HCT116 (cell line): ENCODE measurements around the gene PLCZ1. TPM values are rescaled to one million over a fixed set of nuclear protein-coding genes. Genes with fewer than 3 reads are reported as not detected.
"Not testable (repeated sequence)": the region's sequence is repeated elsewhere in the genome, so short reads cannot be mapped to it uniquely, and the experiment has no call there.

Experiments
- ATAC-seq: fragments of 200-7000 bp; cut with Tn5 transposase; 2 replicates; pipeline ENCODE4 v1.9.1; 2020; ENCODE audit warnings: mild to moderate bottlenecking, moderate library complexity
- BruUV-seq: library from RNA; stranded (reverse); fragments of 400-500 nt; replicated peaks from 2 replicates; lab custom pipeline; 2021; lab: Mats Ljungman, UMichigan
- CTCF ChIA-PET: fragments of 300-600 bp; sonication (Branson Sonifier 250); formaldehyde crosslinking; loops from one replicate; lab custom pipeline; 2021; ENCODE audit warnings: antibody characterized with exemption; lab: Charles Lee
- POLR2A ChIA-PET: fragments of 300-600, 350-600 bp; sonication (Branson Sonifier 250); formaldehyde crosslinking; loops from one replicate; lab custom pipeline; 2021; ENCODE audit warnings: antibody characterized with exemption; lab: Charles Lee
- RAD21 ChIA-PET, 2 experiments: fragments of 300-600 bp; sonication (Branson Sonifier 250); formaldehyde crosslinking; loops; one replicate each; lab custom pipeline; 2023; ENCODE audit warnings: low total read pairs in 2 of 2; ENCODE audit not compliant: uncharacterized antibody in 2 of 2, unreplicated experiment in 2 of 2, low non-redundant PET in 1 of 2; lab: Charles Lee
- DNase-seq: peaks from one replicate; pipeline ENCODE4 v3.0.0-alpha.2; 2010; ENCODE audit warnings: low read depth, low spot score
- H2AFZ ChIP-seq: fragments of 200-600 bp; shearing (Covaris generic), sonication (generic); 2 replicates; pipeline ENCODE4 v1.6.1; 2017; ENCODE audit warnings: low read depth, mixed run types, mixed read lengths, antibody characterized with exemption, low read length; ENCODE audit not compliant: poor library complexity, severe bottlenecking
- H3K27ac ChIP-seq: 2 replicates; pipeline ENCODE4 v1.5.1; 2012; ENCODE audit warnings: low read depth, low read length
- H3K27me3 ChIP-seq: fragments of 200-600 bp; sonication (generic); 2 replicates; pipeline ENCODE4 v1.6.1; 2016; ENCODE audit warnings: mixed run types, low read length, mixed read lengths; ENCODE audit not compliant: insufficient read depth
- H3K36me3 ChIP-seq, 2 experiments: fragments of 200-500 bp in 1 of 2; fragments of 200-600 bp in 1 of 2; sonication (Bioruptor generic) in 1 of 2; sonication (generic) in 1 of 2; 2 replicates each; pipeline versions ENCODE4 v1.5.1 to v1.6.1; 2014 to 2016; ENCODE audit warnings: low read length in 2 of 2, inconsistent platforms in 1 of 2, mixed read lengths in 1 of 2, mixed run types in 1 of 2; ENCODE audit not compliant: insufficient read depth in 2 of 2, control insufficient read depth in 1 of 2
- H3K4me1 ChIP-seq, 2 experiments: fragments of 200-600 bp in 1 of 2; sonication (generic) in 1 of 2; 2 replicates each; pipeline versions ENCODE4 v1.5.1 to v1.6.1; 2012 to 2017; ENCODE audit warnings: low read length in 2 of 2, inconsistent platforms in 1 of 2, mild to moderate bottlenecking in 1 of 2, mixed read lengths in 1 of 2, mixed run types in 1 of 2, moderate library complexity in 1 of 2; ENCODE audit not compliant: insufficient read depth in 2 of 2, control insufficient read depth in 1 of 2
- H3K4me2 ChIP-seq: fragments of 200-600 bp; sonication (generic); 2 replicates; pipeline ENCODE4 v1.6.1; 2017; ENCODE audit warnings: mixed run types, low read length, mixed read lengths
- H3K4me3 ChIP-seq, 2 experiments: fragments of 200-600 bp in 1 of 2; sonication (generic) in 1 of 2; replicated peaks in 1 of 2; 2 replicates each; pipeline ENCODE4 v1.5.1; 2011 to 2016; ENCODE audit warnings: low read length in 2 of 2, control low read depth in 1 of 2, low read depth in 1 of 2, mild to moderate bottlenecking in 1 of 2, mixed read lengths in 1 of 2, mixed run types in 1 of 2
- H3K79me2 ChIP-seq: fragments of 200-600 bp; sonication (generic); 2 replicates; pipeline ENCODE4 v1.6.1; 2017; ENCODE audit warnings: mild to moderate bottlenecking, mixed run types, low read length, moderate library complexity, mixed read lengths; ENCODE audit not compliant: insufficient read depth
- H3K9ac ChIP-seq: fragments of 200-600 bp; sonication (generic); 2 replicates; pipeline ENCODE4 v1.6.1; 2016; ENCODE audit warnings: low read length, mixed read lengths
- H3K9me2 ChIP-seq: fragments of 200-600 bp; sonication (generic), shearing (Covaris generic); 2 replicates; pipeline ENCODE4 v1.6.1; 2017; ENCODE audit warnings: mixed run types, mild to moderate bottlenecking, moderate library complexity; ENCODE audit not compliant: insufficient read depth
- H3K9me3 ChIP-seq, 2 experiments: fragments of 200-500 bp in 1 of 2; fragments of 200-600 bp in 1 of 2; sonication (Bioruptor generic) in 1 of 2; sonication (generic) in 1 of 2; 2 replicates each; pipeline ENCODE4 v1.6.1; 2014 to 2017; ENCODE audit warnings: low read length in 2 of 2, mixed read lengths in 2 of 2, inconsistent platforms in 1 of 2, low read depth in 1 of 2, mild to moderate bottlenecking in 1 of 2, mixed run types in 1 of 2, moderate library complexity in 1 of 2; ENCODE audit not compliant: control insufficient read depth in 1 of 2, insufficient read depth in 1 of 2
- H4K20me1 ChIP-seq: fragments of 200-600 bp; sonication (generic), shearing (Covaris generic); 2 replicates; pipeline ENCODE4 v1.6.1; 2017; ENCODE audit warnings: mixed run types, mild to moderate bottlenecking, moderate library complexity; ENCODE audit not compliant: insufficient read depth
- ATF3 ChIP-seq: IDR thresholded peaks from 2 replicates; pipeline ENCODE4 v1.6.1; 2012
- EZH2phosphoT487 ChIP-seq: fragments of 200-600 bp; IDR thresholded peaks from 2 replicates; pipeline ENCODE4 v1.6.1; 2018; ENCODE audit warnings: antibody characterized with exemption, borderline replicate concordance
- FOSL1 ChIP-seq: IDR thresholded peaks from 2 replicates; pipeline ENCODE4 v1.6.1; 2012; ENCODE audit warnings: low read depth
- YY1 ChIP-seq: IDR thresholded peaks from 2 replicates; pipeline ENCODE4 v1.6.1; 2011; ENCODE audit warnings: low read length, low read depth, moderate library complexity, mild to moderate bottlenecking; ENCODE audit not compliant: insufficient replicate concordance; ENCODE audit errors: extremely low read depth
- intact Hi-C: fragments of 100-400 bp; cut with micrococcal nuclease; formaldehyde crosslinking; loops from 2 replicates; pipeline ENCODE4 v1.10.0; 2022
- total RNA-seq: library from RNA; stranded (reverse); gene quantifications from one replicate; pipeline ENCODE4 v1.2.1, GENCODE V29; 2021; ENCODE audit not compliant: unreplicated experiment
- TF ChIP-seq, protein P1 (sequence below): IDR thresholded peaks from 2 replicates; pipeline ENCODE4 v1.6.1; 2012; ENCODE audit warnings: low read depth

The PLCZ1 gene
- total RNA-seq, 1 experiment from 2014 or later: not detected

- TF ChIP-seq, protein P1, sequence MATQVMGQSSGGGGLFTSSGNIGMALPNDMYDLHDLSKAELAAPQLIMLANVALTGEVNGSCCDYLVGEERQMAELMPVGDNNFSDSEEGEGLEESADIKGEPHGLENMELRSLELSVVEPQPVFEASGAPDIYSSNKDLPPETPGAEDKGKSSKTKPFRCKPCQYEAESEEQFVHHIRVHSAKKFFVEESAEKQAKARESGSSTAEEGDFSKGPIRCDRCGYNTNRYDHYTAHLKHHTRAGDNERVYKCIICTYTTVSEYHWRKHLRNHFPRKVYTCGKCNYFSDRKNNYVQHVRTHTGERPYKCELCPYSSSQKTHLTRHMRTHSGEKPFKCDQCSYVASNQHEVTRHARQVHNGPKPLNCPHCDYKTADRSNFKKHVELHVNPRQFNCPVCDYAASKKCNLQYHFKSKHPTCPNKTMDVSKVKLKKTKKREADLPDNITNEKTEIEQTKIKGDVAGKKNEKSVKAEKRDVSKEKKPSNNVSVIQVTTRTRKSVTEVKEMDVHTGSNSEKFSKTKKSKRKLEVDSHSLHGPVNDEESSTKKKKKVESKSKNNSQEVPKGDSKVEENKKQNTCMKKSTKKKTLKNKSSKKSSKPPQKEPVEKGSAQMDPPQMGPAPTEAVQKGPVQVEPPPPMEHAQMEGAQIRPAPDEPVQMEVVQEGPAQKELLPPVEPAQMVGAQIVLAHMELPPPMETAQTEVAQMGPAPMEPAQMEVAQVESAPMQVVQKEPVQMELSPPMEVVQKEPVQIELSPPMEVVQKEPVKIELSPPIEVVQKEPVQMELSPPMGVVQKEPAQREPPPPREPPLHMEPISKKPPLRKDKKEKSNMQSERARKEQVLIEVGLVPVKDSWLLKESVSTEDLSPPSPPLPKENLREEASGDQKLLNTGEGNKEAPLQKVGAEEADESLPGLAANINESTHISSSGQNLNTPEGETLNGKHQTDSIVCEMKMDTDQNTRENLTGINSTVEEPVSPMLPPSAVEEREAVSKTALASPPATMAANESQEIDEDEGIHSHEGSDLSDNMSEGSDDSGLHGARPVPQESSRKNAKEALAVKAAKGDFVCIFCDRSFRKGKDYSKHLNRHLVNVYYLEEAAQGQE: no peak
- TF ChIP-seq ATF3: no peak
- no peak for TF ChIP-seq YY1
These were observed 37.5 kb downstream of the PLCZ1 start (continued) for GRCh38 chr12:18700271-18700670.

- no peak for ATAC-seq
- Histone ChIP-seq H3K9me2 (no peaks in the 10 kb centered on the region), H2AFZ (peak overlapping the region; percentile 8), H3K9me3 (no peaks in the 10 kb centered on the region), H3K4me2 (no peak overlapping the region), H3K36me3 (no peaks in the 10 kb centered on the region), H3K4me3 (no peak overlapping the region), H3K9ac (no peak overlapping the region), H4K20me1 (no peaks in the 10 kb centered on the region), H3K4me1 (no peaks in the 10 kb centered on the region), H3K27me3 (no peaks in the 10 kb centered on the region), H3K79me2 (no peaks in the 10 kb centered on the region), H3K27ac (no peak overlapping the region)
- DNase-seq: no peak
- TF ChIP-seq EZH2phosphoT487 (no peak), FOSL1 (0 out of 2 replicates have a peak, but pooled peaks have one; percentile 21)
- intact Hi-C loops: no loop called here
- CTCF ChIA-PET: no interaction called here
- BruUV-seq: no TSS peak
- POLR2A ChIA-PET: no interaction called here
- RAD21 ChIA-PET: no interaction called here
These were observed 40.7 kb downstream of the PLCZ1 start for GRCh38 chr12:18696971-18697602.

- H3K36me3 ChIP-seq, H3K27me3 ChIP-seq, H3K9me2 ChIP-seq, RAD21 ChIA-PET, POLR2A ChIA-PET, H4K20me1 ChIP-seq, H3K9ac ChIP-seq, BruUV-seq, intact Hi-C loops, H3K4me3 ChIP-seq, H3K27ac ChIP-seq, H3K9me3 ChIP-seq, DNase-seq, CTCF ChIA-PET, H2AFZ ChIP-seq, H3K4me2 ChIP-seq, H3K79me2 ChIP-seq, ATAC-seq: not testable (repeated sequence)
- H3K4me1 ChIP-seq: peaks cover 0 to 16% of the 10 kb centered on the region in 2 experiments; a peak in 2 of 4 replicates
These were observed 43.8 kb downstream of the PLCZ1 start for GRCh38 chr12:18693986-18694385.
